ENCODE measurements around the gene MAP3K2. TPM values are rescaled to one million over a fixed set of nuclear protein-coding genes. Genes with fewer than 3 reads are reported as not detected.

Gene MAP3K2
- total and polyA plus RNA-seq, 2 of the 8 experiments (the other 6 are each of a cell fraction or from before 2014, with no cell fraction given) = 2.0 to 23.2 TPM

GRCh38 chr2:127417406-127417805 is 29.6 kb upstream of the MAP3K2 start:
- no peak overlapping the region for H3K18ac ChIP-seq (ENCODE audit: extremely low read depth, low read length)
- H2BK15ac ChIP-seq (ENCODE audit: low read length) = no peak overlapping the region
- H3K9me3 ChIP-seq (ENCODE audit: insufficient read depth in 2 of 2, low read depth in 1 of 2, low read length in 1 of 2) = peaks cover 0 to 4% of the 10 kb centered on the region in 2 experiments; a peak in 1 of 4 replicates
- no peak overlapping the region for H2BK5ac ChIP-seq (ENCODE audit: low read depth, low read length)
- no peak overlapping the region for H3K56ac ChIP-seq (replicated peaks; ENCODE audit: insufficient read length, low read depth, low read length)
- POLR2A ChIA-PET (ENCODE audit: partially characterized antibody) = interaction anchor here (1.5 kb wide), 1 partner anchor 62 kb away, joined by 7 read pairs; no protein-coding TSS in a partner anchor
- H3K23me2 ChIP-seq (ENCODE audit: low read depth, low read length) = peaks cover 5% of the 10 kb centered on the region; the same call in 1 of the 2 replicates
- no peaks in the 10 kb centered on the region for H3K79me2 ChIP-seq (ENCODE audit: control insufficient read depth in 1 of 2, insufficient read depth in 2 of 2, low read length in 2 of 2)
- no peak overlapping the region for H2BK12ac ChIP-seq (ENCODE audit: low read depth, low read length)
- CTCF ChIA-PET (ENCODE audit: partially characterized antibody) = interaction anchor here (0.5 to 7.4 kb wide), 12 partner anchors 9 to 88 kb away, joined by 3 to 74 read pairs (median 6); no protein-coding TSS in a partner anchor
- peaks cover 1 to 42% (median 32%) of the 10 kb centered on the region in 4 experiments for H3K27me3 ChIP-seq (replicated peaks in 1 of 4; ENCODE audit: control insufficient read depth in 3 of 4, extremely low read depth in 1 of 4, insufficient read depth in 3 of 4, low read length in 3 of 4)
- H3K4me1 ChIP-seq (replicated peaks in 1 of 4; ENCODE audit: control insufficient read depth in 3 of 4, insufficient read depth in 4 of 4, low read length in 3 of 4) = peaks cover 0 to 6% (median 1%) of the 10 kb centered on the region in 4 experiments; a peak in 3 of 7 replicates
- H4K20me1 ChIP-seq (replicated peaks in 1 of 2; ENCODE audit: control insufficient read depth in 1 of 2, insufficient read depth in 2 of 2, low read length in 2 of 2) = peaks cover 0 to 2% of the 10 kb centered on the region in 2 experiments
- no peak overlapping the region for H3K9ac ChIP-seq (replicated peaks in 1 of 4; ENCODE audit: extremely low read depth in 1 of 4, low read depth in 3 of 4, low read length in 3 of 4)
- no peak overlapping the region for H3K23ac ChIP-seq (ENCODE audit: insufficient read length)
- H3K4me2 ChIP-seq (ENCODE audit: insufficient read depth in 1 of 2, low read depth in 2 of 2, low read length in 2 of 2) = no peak overlapping the region
- H3K4ac ChIP-seq (replicated peaks; ENCODE audit: insufficient read length, low read depth, low read length) = no peak overlapping the region
- no peak for FAIRE-seq
- no peak overlapping the region for H4K91ac ChIP-seq (replicated peaks; ENCODE audit: insufficient read length, low read length)
- no peaks in the 10 kb centered on the region for H3K79me1 ChIP-seq (ENCODE audit: low read depth, low read length)
- no peak overlapping the region for H3K14ac ChIP-seq (ENCODE audit: insufficient read length)
- H4K5ac ChIP-seq (ENCODE audit: insufficient read length, low read depth, low read length) = no peak overlapping the region
- H2BK120ac ChIP-seq (replicated peaks; ENCODE audit: low read depth, low read length) = no peak overlapping the region
- H4K8ac ChIP-seq (ENCODE audit: extremely low read depth, insufficient read depth, low read length) = no peak overlapping the region; the same call in 1 of the 2 replicates
- no peak overlapping the region for H2AFZ ChIP-seq (ENCODE audit: low read length)
- H2AK5ac ChIP-seq (ENCODE audit: low read depth, low read length) = no peak overlapping the region
- no peaks in the 10 kb centered on the region for H3K36me3 ChIP-seq (ENCODE audit: control insufficient read depth in 2 of 4, insufficient read depth in 4 of 4, low read length in 3 of 4)
- H3K4me3 ChIP-seq (ENCODE audit: extremely low read depth in 1 of 4, insufficient read depth in 2 of 4, low read depth in 3 of 4, low read length in 4 of 4) = no peak overlapping the region
- no peak for DNase-seq (ENCODE audit: low read depth in 1 of 2, low spot score in 2 of 2)
- WGBS, 2 experiments (ENCODE audit: extremely low coverage in 1 of 2, insufficient coverage in 1 of 2, insufficient read length in 1 of 2, insufficient replicate concordance in 2 of 2, low coverage in 1 of 2, low lambda C conversion rate in 2 of 2, missing lambda C conversion rate in 1 of 2) = 89% methylated on average over 8 of the region's 8 CpGs; no CpG with 5 or more reads in 1 of the 2 experiments
- no peak overlapping the region for H3K27ac ChIP-seq (ENCODE audit: low read depth, low read length)
- H2BK20ac ChIP-seq (ENCODE audit: low read length) = 0 out of 2 replicates have a peak overlapping the region, but pooled peaks have one; percentile 66
- TF ChIP-seq EP300 (IDR thresholded peaks at IDR 0.05; ENCODE audit: borderline replicate concordance in 1 of 2, low read depth in 2 of 2, low read length in 2 of 2) = no peak
- TF ChIP-seq TAF1 (IDR thresholded peaks at IDR 0.05; ENCODE audit: low read depth, low read length) = no peak
- TF ChIP-seq EGR1 (IDR thresholded peaks at IDR 0.05; ENCODE audit: borderline replicate concordance, low read depth, low read length) = no peak
- no peak for TF ChIP-seq POU5F1 (IDR thresholded peaks at IDR 0.05; ENCODE audit: low read depth, low read length)
- no peak for TF ChIP-seq SIN3A (conservative IDR thresholded peaks at IDR 0.05 in 1 of 2, IDR thresholded peaks at IDR 0.05 in 1 of 2; ENCODE audit: low read depth in 1 of 2, low read length in 2 of 2)
- TF ChIP-seq BRCA1 (IDR thresholded peaks at IDR 0.05; ENCODE audit: low read depth, low read length) = no peak
- no peak for TF ChIP-seq CREB1 (IDR thresholded peaks at IDR 0.05)
- no peak for TF ChIP-seq JUN (IDR thresholded peaks at IDR 0.05; ENCODE audit: low read depth, low read length)
- no peak for TF ChIP-seq NANOG (IDR thresholded peaks at IDR 0.05; ENCODE audit: insufficient read depth, low read depth, low read length, poor library complexity, severe bottlenecking)
- no peak for TF ChIP-seq MAFK (IDR thresholded peaks at IDR 0.05; ENCODE audit: low read depth, low read length)
- TF ChIP-seq KDM1A (IDR thresholded peaks at IDR 0.05; ENCODE audit: borderline replicate concordance, low read length) = no peak
- no peak for TF ChIP-seq CHD2 (IDR thresholded peaks at IDR 0.05; ENCODE audit: low read length)
- no peak for TF ChIP-seq TAF7 (optimal IDR thresholded peaks at IDR 0.05; ENCODE audit: borderline replicate concordance, low read depth, low read length)
- no peak for TF ChIP-seq RNF2 (IDR thresholded peaks at IDR 0.05; ENCODE audit: borderline replicate concordance, low read depth, low read length, missing control alignments, poor library complexity, severe bottlenecking)
